ENCODE measurements around the gene TENM4.

The TENM4 gene

DNA sequence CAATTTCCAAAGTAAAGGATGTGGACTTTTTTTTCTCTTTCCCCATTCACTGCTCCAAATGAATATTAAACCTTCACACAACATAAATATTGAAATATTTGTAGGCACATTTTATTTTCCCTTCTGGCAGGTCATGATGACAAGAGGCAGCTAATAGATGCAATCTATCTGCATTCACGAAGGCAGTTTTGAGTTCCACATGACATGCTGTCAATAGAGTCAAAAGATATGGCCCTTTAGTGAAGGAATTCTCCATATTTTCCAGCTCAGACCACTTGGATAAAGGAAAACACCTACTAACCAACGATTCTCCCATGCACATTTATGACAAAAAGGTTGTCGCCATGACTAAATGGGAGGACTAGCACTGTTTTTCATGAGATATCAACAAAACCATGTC lies 37.9 kb downstream of the TENM4 start:
- Histone ChIP-seq H4K20me1 (ENCODE audit: insufficient read depth, low read length) (no peaks in the 10 kb centered on the region), H3K27ac (ENCODE audit: low read length) (no peak overlapping the region), H3K27me3 (ENCODE audit: insufficient read depth, low read length, poor library complexity) (no peaks in the 10 kb centered on the region), H3K9me3 (ENCODE audit: insufficient read depth, low read length, severe bottlenecking) (no peaks in the 10 kb centered on the region), H2AFZ (ENCODE audit: low read depth, low read length) (no peak overlapping the region), H3K9ac (ENCODE audit: low read depth, low read length) (no peak overlapping the region), H3K4me1 (ENCODE audit: insufficient read depth, low read length) (no peaks in the 10 kb centered on the region), H3K4me3 (ENCODE audit: low read depth in 1 of 2, low read length in 2 of 2) (no peak overlapping the region), H3K79me2 (ENCODE audit: insufficient read depth, low read length) (no peaks in the 10 kb centered on the region), H3K4me2 (ENCODE audit: insufficient read depth, low read length) (no peak overlapping the region), H3K36me3 (ENCODE audit: insufficient read depth, low read length) (no peaks in the 10 kb centered on the region)
- DNase-seq (no peak), ATAC-seq (ENCODE audit: insufficient read depth, low read depth) (no peak)
- TF ChIP-seq, protein P1, sequence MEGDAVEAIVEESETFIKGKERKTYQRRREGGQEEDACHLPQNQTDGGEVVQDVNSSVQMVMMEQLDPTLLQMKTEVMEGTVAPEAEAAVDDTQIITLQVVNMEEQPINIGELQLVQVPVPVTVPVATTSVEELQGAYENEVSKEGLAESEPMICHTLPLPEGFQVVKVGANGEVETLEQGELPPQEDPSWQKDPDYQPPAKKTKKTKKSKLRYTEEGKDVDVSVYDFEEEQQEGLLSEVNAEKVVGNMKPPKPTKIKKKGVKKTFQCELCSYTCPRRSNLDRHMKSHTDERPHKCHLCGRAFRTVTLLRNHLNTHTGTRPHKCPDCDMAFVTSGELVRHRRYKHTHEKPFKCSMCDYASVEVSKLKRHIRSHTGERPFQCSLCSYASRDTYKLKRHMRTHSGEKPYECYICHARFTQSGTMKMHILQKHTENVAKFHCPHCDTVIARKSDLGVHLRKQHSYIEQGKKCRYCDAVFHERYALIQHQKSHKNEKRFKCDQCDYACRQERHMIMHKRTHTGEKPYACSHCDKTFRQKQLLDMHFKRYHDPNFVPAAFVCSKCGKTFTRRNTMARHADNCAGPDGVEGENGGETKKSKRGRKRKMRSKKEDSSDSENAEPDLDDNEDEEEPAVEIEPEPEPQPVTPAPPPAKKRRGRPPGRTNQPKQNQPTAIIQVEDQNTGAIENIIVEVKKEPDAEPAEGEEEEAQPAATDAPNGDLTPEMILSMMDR (IDR thresholded peaks at IDR 0.05; ENCODE audit: borderline replicate concordance, extremely low read depth, low read length, poor library complexity, severe bottlenecking), result no peak
- TF ChIP-seq EZH2 (IDR thresholded peaks at IDR 0.05; ENCODE audit: borderline replicate concordance, low read depth, low read length, severe bottlenecking), result no peak

DNA sequence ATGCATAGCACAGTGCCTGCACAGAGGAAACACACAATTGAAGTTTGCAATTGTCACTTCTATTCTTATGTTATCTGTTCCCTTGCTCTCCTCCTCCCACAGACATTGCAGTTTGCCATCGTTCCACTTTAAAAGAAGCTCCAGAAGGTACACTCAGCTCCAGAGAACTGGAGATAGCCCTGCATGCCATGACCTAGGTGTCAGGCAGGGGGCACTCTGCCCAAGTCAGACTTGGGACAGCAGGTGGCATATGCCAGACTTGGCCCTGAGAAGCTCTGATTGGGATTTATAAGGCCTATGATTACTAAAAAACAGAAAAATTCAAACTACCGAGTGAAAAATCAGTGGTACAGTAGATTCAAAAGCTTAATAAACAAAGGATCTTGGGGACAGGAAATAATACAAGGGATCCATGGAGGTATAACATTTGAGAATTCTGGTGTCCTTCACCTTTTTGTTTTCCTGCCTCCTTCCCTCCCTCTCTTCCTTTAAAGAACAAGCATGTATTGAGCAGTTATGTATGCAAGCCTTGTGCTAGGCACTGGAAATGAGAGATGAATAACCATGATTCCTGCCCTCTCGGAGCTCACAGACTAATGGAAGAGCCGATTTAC lies 40.0 kb downstream of the TENM4 start:
- no peak overlapping the region for H3K4me3 ChIP-seq (ENCODE audit: low read depth in 1 of 2, low read length in 2 of 2)
- DNase-seq, result peak; percentile 10
- no peak overlapping the region for H3K4me2 ChIP-seq (ENCODE audit: insufficient read depth, low read length)
- no peaks in the 10 kb centered on the region for H3K36me3 ChIP-seq (ENCODE audit: insufficient read depth, low read length)
- H3K9ac ChIP-seq (ENCODE audit: low read depth, low read length), result no peak overlapping the region
- H3K27ac ChIP-seq (ENCODE audit: low read length), result no peak overlapping the region
- no peak overlapping the region for H2AFZ ChIP-seq (ENCODE audit: low read depth, low read length)
- H3K4me1 ChIP-seq (ENCODE audit: insufficient read depth, low read length), result no peaks in the 10 kb centered on the region
- no peaks in the 10 kb centered on the region for H3K79me2 ChIP-seq (ENCODE audit: insufficient read depth, low read length)
- TF ChIP-seq, protein P1 (IDR thresholded peaks at IDR 0.05; ENCODE audit: borderline replicate concordance, extremely low read depth, low read length, poor library complexity, severe bottlenecking), result peak; percentile 62
- no peak for TF ChIP-seq EZH2 (IDR thresholded peaks at IDR 0.05; ENCODE audit: borderline replicate concordance, low read depth, low read length, severe bottlenecking)
- H4K20me1 ChIP-seq (ENCODE audit: insufficient read depth, low read length), result no peaks in the 10 kb centered on the region
- H3K27me3 ChIP-seq (ENCODE audit: insufficient read depth, low read length, poor library complexity), result no peaks in the 10 kb centered on the region
- ATAC-seq (ENCODE audit: insufficient read depth, low read depth), result no peak
- no peaks in the 10 kb centered on the region for H3K9me3 ChIP-seq (ENCODE audit: insufficient read depth, low read length, severe bottlenecking)

DNA sequence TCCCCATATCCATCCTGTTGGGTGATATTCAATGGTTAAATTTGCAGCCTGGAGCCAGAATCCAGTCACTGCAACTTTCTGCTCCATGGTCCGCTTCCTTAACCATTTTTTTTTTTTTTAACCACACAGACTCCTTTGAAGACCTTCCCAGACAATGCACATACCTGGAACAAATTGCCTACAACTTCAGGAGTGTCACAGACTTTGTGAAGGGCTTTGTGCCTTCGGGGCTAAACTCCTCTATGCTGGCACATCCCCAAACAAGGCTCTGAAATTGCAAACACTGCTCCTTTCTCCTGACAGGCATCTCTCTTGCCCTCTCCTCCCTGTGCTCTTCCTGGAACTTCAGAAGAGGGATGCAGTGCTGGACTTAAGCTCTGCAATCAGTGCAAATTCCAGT lies 40.6 kb downstream of the TENM4 start:
- no peaks in the 10 kb centered on the region for H3K9me3 ChIP-seq (ENCODE audit: insufficient read depth, low read length, severe bottlenecking)
- H3K27ac ChIP-seq (ENCODE audit: low read length), result no peak overlapping the region
- H3K4me1 ChIP-seq (ENCODE audit: insufficient read depth, low read length), result no peaks in the 10 kb centered on the region
- no peak overlapping the region for H3K4me2 ChIP-seq (ENCODE audit: insufficient read depth, low read length)
- H3K27me3 ChIP-seq (ENCODE audit: insufficient read depth, low read length, poor library complexity), result no peaks in the 10 kb centered on the region
- ATAC-seq (ENCODE audit: insufficient read depth, low read depth) (no peak), DNase-seq (no peak)
- H2AFZ ChIP-seq (ENCODE audit: low read depth, low read length), result no peak overlapping the region
- H4K20me1 ChIP-seq (ENCODE audit: insufficient read depth, low read length), result no peaks in the 10 kb centered on the region
- TF ChIP-seq, protein P1 (IDR thresholded peaks at IDR 0.05; ENCODE audit: borderline replicate concordance, extremely low read depth, low read length, poor library complexity, severe bottlenecking), result no peak
- TF ChIP-seq EZH2 (IDR thresholded peaks at IDR 0.05; ENCODE audit: borderline replicate concordance, low read depth, low read length, severe bottlenecking), result no peak
- H3K79me2 ChIP-seq (ENCODE audit: insufficient read depth, low read length), result no peaks in the 10 kb centered on the region
- H3K4me3 ChIP-seq (ENCODE audit: low read depth in 1 of 2, low read length in 2 of 2), result no peak overlapping the region
- no peak overlapping the region for H3K9ac ChIP-seq (ENCODE audit: low read depth, low read length)
- no peaks in the 10 kb centered on the region for H3K36me3 ChIP-seq (ENCODE audit: insufficient read depth, low read length)

Measured in DND-41 (cell line).